D721Med (cell line): ENCODE measurements around the gene ONECUT3.

Experiments used
- DNase-seq: peaks from one replicate; pipeline ENCODE4 v3.0.0; 2011; ENCODE audit warnings: low spot score; ENCODE audit not compliant: insufficient read length
- FAIRE-seq: peaks from 2 replicates; lab custom pipeline; 2011; peaks lifted over from hg19 to GRCh38; lab: Jason Lieb, UNC
- TF ChIP-seq, protein P1 (sequence below): IDR thresholded peaks from 2 replicates; pipeline ENCODE4 v1.5.1; 2012; ENCODE audit warnings: mild to moderate bottlenecking, control low read depth; ENCODE audit not compliant: insufficient read depth; ENCODE audit errors: missing control alignments

Gene ONECUT3

DNA sequence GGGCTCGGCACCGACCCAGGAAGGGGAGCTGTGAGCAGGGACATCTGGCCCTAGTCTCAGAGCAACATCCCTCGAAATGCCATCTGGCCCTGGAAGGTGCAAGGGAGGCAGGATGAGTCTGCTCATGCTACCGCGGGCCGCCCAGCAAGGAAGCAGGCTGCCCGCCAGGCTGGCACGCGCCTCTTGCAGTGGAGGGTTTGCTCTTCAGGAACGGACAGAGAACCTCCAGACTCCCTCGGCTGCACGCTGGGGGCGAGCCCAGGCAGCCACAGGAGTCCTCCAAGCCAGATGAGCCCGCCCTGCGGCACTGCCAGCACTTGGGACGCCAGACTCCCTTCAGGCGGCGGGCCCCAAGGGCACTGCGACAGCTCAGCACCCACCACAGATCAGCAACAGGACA lies 68.9 kb downstream of the ONECUT3 start:
- FAIRE-seq = no peak
- DNase-seq = no peak
- TF ChIP-seq, protein P1, sequence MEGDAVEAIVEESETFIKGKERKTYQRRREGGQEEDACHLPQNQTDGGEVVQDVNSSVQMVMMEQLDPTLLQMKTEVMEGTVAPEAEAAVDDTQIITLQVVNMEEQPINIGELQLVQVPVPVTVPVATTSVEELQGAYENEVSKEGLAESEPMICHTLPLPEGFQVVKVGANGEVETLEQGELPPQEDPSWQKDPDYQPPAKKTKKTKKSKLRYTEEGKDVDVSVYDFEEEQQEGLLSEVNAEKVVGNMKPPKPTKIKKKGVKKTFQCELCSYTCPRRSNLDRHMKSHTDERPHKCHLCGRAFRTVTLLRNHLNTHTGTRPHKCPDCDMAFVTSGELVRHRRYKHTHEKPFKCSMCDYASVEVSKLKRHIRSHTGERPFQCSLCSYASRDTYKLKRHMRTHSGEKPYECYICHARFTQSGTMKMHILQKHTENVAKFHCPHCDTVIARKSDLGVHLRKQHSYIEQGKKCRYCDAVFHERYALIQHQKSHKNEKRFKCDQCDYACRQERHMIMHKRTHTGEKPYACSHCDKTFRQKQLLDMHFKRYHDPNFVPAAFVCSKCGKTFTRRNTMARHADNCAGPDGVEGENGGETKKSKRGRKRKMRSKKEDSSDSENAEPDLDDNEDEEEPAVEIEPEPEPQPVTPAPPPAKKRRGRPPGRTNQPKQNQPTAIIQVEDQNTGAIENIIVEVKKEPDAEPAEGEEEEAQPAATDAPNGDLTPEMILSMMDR = no peak

DNA sequence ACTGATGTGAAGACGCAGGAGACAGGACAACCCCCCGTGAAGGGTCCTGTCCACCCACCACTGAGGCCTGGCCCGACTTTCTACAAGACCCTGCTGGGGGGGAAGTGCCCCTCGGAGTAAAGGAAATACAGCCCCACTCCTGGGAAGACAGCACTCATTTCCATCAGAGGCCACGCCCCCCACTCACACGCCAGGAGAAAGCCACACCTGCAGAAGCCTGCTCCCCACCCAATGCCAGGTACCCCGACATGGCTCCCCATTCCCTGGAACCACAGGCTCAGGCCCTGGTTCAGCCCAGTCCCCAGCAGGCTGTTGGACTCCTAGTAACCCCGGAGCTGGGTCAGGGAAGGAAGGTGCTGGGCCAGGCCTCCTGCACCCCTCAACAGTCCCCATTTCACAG lies 69.7 kb downstream of the ONECUT3 start:
- DNase-seq (no peak), FAIRE-seq (no peak)
- TF ChIP-seq, protein P1 = no peak

GRCh38 chr19:1823539-1824251 lies 70.4 kb downstream of the ONECUT3 start:
- TF ChIP-seq, protein P1 = no peak
- DNase-seq (peak; percentile 70), FAIRE-seq (no peak)

DNA sequence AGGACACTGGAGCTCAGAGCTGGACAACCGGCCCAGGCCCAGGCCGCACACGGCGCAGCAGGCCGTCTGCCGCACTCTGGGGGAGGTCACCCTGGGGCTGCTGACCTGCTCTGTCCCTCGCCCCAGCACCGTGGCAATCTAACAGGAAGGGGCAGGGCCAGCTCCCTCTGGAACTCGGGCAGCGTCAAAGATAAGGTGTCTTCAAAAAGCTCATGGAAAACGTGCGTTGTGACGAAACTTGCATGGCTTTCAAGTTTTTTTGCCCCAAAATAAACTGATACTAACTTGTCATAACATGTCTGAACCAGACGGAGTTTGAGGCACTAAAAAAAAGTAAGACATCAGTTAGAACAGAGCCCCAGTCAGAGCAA lies 70.9 kb downstream of the ONECUT3 start:
- FAIRE-seq (no peak), DNase-seq (no peak)
- TF ChIP-seq, protein P1 = no peak

DNA sequence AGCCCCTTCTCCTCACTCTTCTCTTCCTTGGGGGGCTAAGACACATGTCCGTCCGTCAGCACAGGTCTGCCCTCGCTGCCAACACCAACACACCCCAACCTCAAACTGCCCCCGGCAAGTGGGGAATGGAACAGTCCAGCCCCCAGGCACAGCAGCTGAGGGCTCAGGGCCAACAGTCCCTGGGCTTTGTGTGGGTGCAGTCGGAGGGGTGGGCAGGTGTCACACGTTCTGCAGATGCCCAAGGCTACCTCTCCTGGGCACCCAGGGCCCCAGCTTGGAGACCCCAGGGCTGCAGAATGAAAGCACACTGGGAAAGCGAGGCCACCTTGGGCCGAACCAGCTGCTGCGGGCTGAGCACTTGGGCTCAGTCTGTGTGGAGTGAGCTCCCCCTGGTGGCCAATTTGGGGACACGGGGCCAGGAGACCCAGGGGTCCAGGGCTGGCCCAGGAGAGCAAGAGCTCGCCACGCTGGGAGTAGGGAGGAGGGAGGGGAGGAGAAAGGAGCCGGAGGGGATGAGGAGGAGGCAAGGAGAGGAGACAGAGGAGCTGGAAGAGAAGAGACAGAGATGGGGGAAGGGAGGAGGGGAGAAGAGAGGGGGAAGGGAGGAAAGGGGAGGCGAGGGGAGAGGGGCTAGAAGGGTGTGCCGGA lies 72.7 kb downstream of the ONECUT3 start:
- FAIRE-seq = no peak
- peak; percentile 100 for DNase-seq
- TF ChIP-seq, protein P1 = peak; percentile 81

DNA sequence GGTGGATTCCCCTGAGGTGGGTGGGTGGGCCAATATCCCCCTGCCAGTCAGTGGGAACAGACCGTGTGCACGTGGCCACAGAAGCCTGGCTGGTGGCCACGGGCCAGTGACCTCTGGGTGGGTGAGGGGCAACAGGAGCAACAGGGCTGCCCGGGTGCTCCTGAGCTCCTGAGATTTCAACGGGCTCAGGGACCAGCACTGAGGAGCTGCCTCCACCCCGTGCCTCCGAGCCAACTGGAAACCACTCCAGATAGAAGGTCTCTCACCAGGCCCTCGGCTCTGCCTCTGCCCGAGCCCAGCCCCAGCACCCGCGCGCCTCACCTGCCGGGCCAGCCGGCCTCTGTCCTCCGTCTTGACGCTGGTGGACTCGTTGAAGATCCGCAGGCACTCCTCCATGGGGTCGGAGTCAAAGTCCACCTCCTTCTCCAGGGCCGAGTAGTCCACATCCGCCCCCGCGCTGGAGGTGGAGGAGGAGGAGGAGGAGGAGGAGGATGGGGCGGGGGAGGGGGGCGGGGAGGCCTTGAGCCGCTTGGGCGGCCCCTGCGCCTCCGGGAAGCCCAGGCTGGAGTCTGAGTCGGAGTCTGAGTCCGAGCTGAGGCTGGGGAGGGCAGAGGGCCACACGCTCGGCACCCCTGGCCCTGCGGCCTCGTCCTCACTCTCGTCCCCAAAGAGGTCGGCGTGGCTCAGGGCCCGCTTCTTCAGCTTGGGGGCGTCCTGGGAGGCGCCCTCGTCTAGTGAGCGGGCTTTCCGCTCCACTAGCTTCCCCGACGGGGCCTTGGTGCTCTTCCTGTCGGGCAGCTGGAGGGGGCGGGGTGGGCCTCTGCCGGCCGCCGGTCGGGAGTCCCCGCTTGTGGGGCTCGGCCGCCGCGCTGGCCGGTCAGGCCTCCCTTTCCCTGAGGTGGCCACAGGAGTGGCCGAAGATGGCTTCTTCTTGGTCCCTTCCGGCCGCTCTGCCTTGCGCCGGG lies 73.5 kb downstream of the ONECUT3 start:
- no peak for DNase-seq
- FAIRE-seq = no peak

More for the DNA sequence above, 73.5 kb downstream of the ONECUT3 start:
- TF ChIP-seq, protein P1 = no peak
